Psoas muscle (tissue), 8 donors: ENCODE data around the gene CRNN. TPM values are rescaled to one million over a fixed set of nuclear protein-coding genes. Genes with fewer than 3 reads are reported as not detected.

Source experiments
- ATAC-seq, 4 donors: fragments of 200-7000 bp; cut with Tn5 transposase; one replicate each; pipeline ENCODE4 v1.9.1; 2020; ENCODE audit warnings: moderate library complexity in 3 of 4, mild to moderate bottlenecking in 2 of 4
- DNase-seq, 2 donors: peaks; one replicate each; pipeline ENCODE4 v3.0.0-alpha.2; 2020
- H3K27ac ChIP-seq: fragments of 200-600 bp; one replicate; pipeline ENCODE4 v1.8.0; 2022
- H3K27me3 ChIP-seq, 3 donors: fragments of 200-600 bp in 1 of 3; one replicate each; pipeline versions ENCODE4 v1.6.1 to v1.8.0; 2013 to 2022; ENCODE audit warnings: low read length in 2 of 3, mild to moderate bottlenecking in 2 of 3, moderate library complexity in 1 of 3; ENCODE audit not compliant: insufficient read depth in 3 of 3
- H3K36me3 ChIP-seq, 2 donors: fragments of 200-600 bp in 1 of 2; one replicate each; pipeline versions ENCODE4 v1.6.1 to v1.8.0; 2013 to 2022; ENCODE audit warnings: low read depth in 1 of 2, mild to moderate bottlenecking in 1 of 2, moderate library complexity in 1 of 2; ENCODE audit not compliant: insufficient read depth in 1 of 2
- H3K4me1 ChIP-seq: fragments of 200-600 bp; one replicate; pipeline ENCODE4 v1.8.0; 2022
- H3K4me3 ChIP-seq: fragments of 200-600 bp; one replicate; pipeline ENCODE4 v1.8.0; 2022; ENCODE audit warnings: mild to moderate bottlenecking
- H3K9me3 ChIP-seq: fragments of 200-600 bp; one replicate; pipeline ENCODE4 v1.8.0; 2022
- WGBS, 3 donors: extraction: QIAGEN DNeasy Blood & Tissue Kit; methylation state at CpG; one replicate each; pipeline versions ENCODE4 v1.1.6 to v1.1.7; 2013; 5-methylcytosine and 5-hydroxymethylcytosine counted together
- intact Hi-C, 2 donors: fragments of 100-400 bp; cut with DNase I; formaldehyde crosslinking; loops; one replicate each; pipeline versions ENCODE4 v1.11.0 to v1.14.2; 2022
- polyA plus RNA-seq, 3 donors: library from polyadenylated mRNA; stranded (reverse); fragments of 200-250 nt; gene quantifications; one replicate each; pipeline ENCODE4 v1.2.3, GENCODE V29; 2013
- total RNA-seq, 4 donors: library from RNA; stranded (reverse); fragmentation: NEBNext Ultra II Directional in 2 of 4; extraction: Animal tissue kit (Norgen Biotek cat#: 25700) in 2 of 4; gene quantifications; one replicate each; pipeline versions ENCODE4 v1.2.1 to v1.2.4, GENCODE V29; 2021 to 2023
- TF ChIP-seq, protein P1 (sequence below): fragments of 200-600 bp; IDR thresholded peaks from one replicate; pipeline ENCODE4 v1.8.0; 2022; ENCODE audit warnings: antibody characterized with exemption
- donor health status: healthy with polysubstance abuse.
- donor health status: DM: no; HTN: no; CAD: no; lungs with moderate emphysema.
- donor health status: Bipolar disorder and iron deficiency.
- donor health status: healthy.
- donor health status: DM: yes; HTN: yes; CAD: no.
- donor health status: DM: no; HTN: no; CAD: no.
- donor health status: DM: no; HTN: no; CAD: no.
- donor health status: DM: yes; HTN: yes; CAD: no.

The CRNN gene
- total and polyA plus RNA-seq, 7 donors, result 0.28 to 0.30 TPM; not detected in 5

DNA sequence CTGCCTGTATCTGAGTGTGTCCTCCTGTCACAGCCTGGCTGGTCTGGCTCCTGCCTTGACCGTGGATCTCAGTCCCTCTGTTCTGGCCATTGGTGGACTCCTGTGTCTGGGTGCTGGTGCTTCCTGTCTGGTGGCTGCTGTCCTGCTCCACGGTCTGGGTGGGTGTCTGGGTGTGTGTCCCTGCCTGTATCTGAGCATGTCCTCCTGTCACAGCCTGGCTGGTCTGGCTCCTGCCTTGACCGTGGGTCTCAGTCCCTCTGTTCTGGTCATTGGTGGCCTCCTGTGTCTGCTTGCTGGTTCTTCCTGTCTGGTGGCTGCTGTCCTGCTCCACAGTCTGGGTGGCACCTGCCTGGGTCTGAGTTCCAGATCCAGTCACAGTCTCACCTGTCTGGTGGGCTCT, 4.0 kb downstream of the CRNN start:
- TF ChIP-seq, protein P1, sequence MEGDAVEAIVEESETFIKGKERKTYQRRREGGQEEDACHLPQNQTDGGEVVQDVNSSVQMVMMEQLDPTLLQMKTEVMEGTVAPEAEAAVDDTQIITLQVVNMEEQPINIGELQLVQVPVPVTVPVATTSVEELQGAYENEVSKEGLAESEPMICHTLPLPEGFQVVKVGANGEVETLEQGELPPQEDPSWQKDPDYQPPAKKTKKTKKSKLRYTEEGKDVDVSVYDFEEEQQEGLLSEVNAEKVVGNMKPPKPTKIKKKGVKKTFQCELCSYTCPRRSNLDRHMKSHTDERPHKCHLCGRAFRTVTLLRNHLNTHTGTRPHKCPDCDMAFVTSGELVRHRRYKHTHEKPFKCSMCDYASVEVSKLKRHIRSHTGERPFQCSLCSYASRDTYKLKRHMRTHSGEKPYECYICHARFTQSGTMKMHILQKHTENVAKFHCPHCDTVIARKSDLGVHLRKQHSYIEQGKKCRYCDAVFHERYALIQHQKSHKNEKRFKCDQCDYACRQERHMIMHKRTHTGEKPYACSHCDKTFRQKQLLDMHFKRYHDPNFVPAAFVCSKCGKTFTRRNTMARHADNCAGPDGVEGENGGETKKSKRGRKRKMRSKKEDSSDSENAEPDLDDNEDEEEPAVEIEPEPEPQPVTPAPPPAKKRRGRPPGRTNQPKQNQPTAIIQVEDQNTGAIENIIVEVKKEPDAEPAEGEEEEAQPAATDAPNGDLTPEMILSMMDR, result no peak
- WGBS, 3 donors, result 76 to 82% (median 81%) methylated on average over 3 of the region's 3 CpGs
- Histone ChIP-seq H3K9me3 (no peaks in the 10 kb centered on the region), H3K27ac (no peak overlapping the region), H3K4me3 (no peak overlapping the region), H3K4me1 (no peaks in the 10 kb centered on the region), H3K27me3 (no peaks in the 10 kb centered on the region), H3K36me3 (no peaks in the 10 kb centered on the region)
- intact Hi-C loops, result no loop called here
- DNase-seq (no peak), ATAC-seq (no peak)

DNA sequence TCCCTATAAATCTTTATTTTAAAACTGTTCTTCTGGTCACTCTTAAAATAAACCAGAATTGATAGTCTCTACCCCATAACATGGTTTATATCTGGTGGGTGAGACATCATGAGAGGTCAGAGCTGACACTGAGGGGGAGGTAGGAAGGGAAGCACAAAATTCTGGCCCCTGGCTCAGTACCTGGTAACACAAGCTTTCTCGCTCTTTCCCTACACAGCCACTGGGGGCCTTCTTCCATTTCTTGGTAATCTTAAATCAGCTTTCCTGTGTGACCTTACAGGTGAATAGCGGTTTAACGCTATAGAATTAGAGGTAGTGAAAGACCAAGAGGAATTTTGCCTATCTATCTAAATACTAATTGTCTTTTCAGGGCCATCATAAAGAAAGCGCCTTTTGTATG, 5.4 kb downstream of the CRNN start:
- no peaks in the 10 kb centered on the region for H3K27me3 ChIP-seq
- DNase-seq (no peak), ATAC-seq (no peak)
- intact Hi-C loops, result no loop called here
- H3K4me1 ChIP-seq, result no peaks in the 10 kb centered on the region
- H3K36me3 ChIP-seq, result no peaks in the 10 kb centered on the region
- 95 to 98% (median 96%) methylated on average over 4 of the region's 4 CpGs for WGBS, 3 donors
- no peak overlapping the region for H3K4me3 ChIP-seq
- no peaks in the 10 kb centered on the region for H3K9me3 ChIP-seq
- H3K27ac ChIP-seq, result no peak overlapping the region
- TF ChIP-seq, protein P1, result no peak

DNA sequence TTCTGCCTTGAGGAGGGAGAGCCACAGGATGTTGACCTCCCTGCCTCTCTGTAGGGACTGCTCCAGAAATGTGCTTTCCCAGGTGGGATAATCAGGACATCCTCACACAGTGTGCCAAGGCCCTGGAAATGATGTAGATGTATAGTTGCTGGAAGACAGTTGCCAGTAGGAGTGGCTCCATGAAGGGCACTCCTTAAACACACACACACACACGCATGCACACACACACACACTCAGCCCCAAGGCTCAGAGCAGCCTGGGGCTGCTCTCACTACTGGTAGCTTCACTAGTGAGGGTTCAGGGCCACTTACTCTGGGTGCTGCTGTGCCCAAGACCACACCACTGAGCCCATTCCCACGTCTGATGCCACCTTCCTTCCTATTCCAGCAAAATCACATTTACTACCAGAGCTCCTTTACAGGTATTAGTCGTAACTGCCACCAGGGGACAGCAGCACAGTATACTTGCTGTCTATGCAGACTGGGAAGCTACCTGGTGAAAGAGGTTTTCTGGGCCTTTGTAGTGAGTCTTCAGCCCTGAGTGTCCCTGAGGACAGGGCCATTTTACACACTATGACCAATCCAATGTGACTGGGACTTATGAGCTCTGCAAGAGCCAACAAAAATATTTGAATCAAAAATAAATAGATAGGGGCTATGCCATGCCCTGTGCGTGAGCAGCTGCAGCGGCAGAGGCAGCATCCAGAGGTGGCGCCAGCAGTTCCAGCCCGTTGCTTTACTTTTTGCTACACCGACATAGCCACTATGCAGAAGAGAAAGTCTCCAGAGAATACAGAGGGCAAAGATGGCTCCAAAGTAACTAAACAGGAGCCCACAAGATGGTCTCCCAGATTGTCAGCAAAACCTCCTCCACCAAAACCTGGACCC, 15.0 kb downstream of the CRNN start:
- Histone ChIP-seq H3K4me1 (no peaks in the 10 kb centered on the region), H3K4me3 (no peak overlapping the region), H3K27me3 (no peaks in the 10 kb centered on the region), H3K9me3 (no peaks in the 10 kb centered on the region), H3K27ac (no peak overlapping the region), H3K36me3 (no peaks in the 10 kb centered on the region)
- DNase-seq, result no peak
- TF ChIP-seq, protein P1, result no peak
- no peak for ATAC-seq
- WGBS, 3 donors, result 36 to 43% (median 42%) methylated on average over 8 of the region's 8 CpGs
- intact Hi-C loops, result no loop called here

DNA sequence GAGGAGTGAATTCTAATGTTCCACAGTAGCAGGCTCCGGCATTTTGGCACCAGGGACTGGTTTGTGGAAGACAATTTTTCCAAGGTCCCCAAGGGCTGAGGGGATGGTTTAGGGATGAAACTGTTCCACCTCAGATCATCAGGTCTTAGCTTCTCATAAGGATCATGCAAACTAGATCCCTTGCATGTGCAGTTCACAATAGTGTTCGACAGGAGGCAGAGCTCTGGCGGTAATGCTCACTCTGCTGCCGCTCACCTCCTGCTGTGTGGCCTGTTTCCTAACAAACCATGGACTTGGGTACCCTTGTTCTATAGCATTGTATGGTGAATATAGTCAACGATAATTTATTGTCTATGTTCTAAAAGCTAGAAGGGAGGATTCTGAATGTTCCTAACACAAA, 16.6 kb downstream of the CRNN start:
- DNase-seq, result no peak
- no peak for ATAC-seq
- Histone ChIP-seq H3K36me3 (no peaks in the 10 kb centered on the region), H3K27ac (no peak overlapping the region), H3K4me3 (no peak overlapping the region), H3K9me3 (no peaks in the 10 kb centered on the region), H3K4me1 (no peaks in the 10 kb centered on the region), H3K27me3 (peaks cover 0 to 2% (median 0%) of the 10 kb centered on the region in 3 donors)
- TF ChIP-seq, protein P1, result no peak
- WGBS, 3 donors, result 73 to 78% (median 74%) methylated on average over 5 of the region's 5 CpGs
- intact Hi-C loops, result no loop called here

DNA sequence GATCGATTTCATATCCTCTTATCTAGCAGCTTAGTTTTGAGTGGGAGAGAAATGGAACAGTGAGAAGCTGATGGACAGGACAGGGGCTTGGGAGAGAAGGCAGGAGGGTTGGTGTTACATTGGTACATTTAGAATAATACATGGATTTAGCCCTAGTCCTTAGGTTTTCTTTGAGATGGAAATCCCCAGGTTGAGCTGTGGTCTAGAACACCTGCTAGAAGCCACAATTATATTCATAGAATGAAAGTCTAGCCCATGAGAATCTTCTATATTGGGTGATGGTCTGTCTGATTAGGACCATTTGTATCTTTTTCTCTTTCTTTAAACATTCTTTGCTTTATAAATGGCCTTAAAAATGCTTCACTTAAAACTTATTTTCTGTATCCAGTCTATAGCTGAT, 19.9 kb downstream of the CRNN start:
- H3K27ac ChIP-seq, result no peak overlapping the region
- no peaks in the 10 kb centered on the region for H3K36me3 ChIP-seq
- intact Hi-C loops, result no loop called here
- TF ChIP-seq, protein P1, result no peak
- peaks cover 0 to 2% (median 0%) of the 10 kb centered on the region in 3 donors for H3K27me3 ChIP-seq
- ATAC-seq (no peak), DNase-seq (no peak)
- 41 to 49% (median 44%) methylated on average over 1 of the region's 1 CpG for whole genome bisulfite sequencing, 3 donors
- no peaks in the 10 kb centered on the region for H3K4me1 ChIP-seq
- no peaks in the 10 kb centered on the region for H3K9me3 ChIP-seq
- H3K4me3 ChIP-seq, result no peak overlapping the region
